ENCODE measurements around the gene TNFRSF8. TPM values are rescaled to one million over a fixed set of nuclear protein-coding genes. Genes with fewer than 3 reads are reported as not detected.
A peak's percentile ranks its signal among the peaks of the same experiment; 100 is the strongest.

The TNFRSF8 gene
- total and polyA plus RNA-seq, 9 of the 15 experiments (the other 6 are each of a cell fraction or from before 2014, with no cell fraction given): 3.5 to 38.4 (median 17.1) TPM

- WGBS (ENCODE audit: insufficient coverage, low coverage, missing lambda C conversion rate): 16% methylated on average over 16 of the region's 17 CpGs
- ChIA-PET CTCF (ENCODE audit: low intra/inter-chr PET ratio) (no interaction called here), POLR2A (interaction anchor here (0.6 to 1.4 kb wide), 8 partner anchors 11 to 1757 kb away, joined by 3 to 6 read pairs (median 3); no protein-coding TSS in a partner anchor)
- Histone ChIP-seq H3K4me3 (no peak overlapping the region), H4K20me1 (replicated peaks; ENCODE audit: control insufficient read depth, insufficient read depth, low read length) (peaks cover 45% of the 10 kb centered on the region), H3K9me1 (ENCODE audit: control insufficient read depth, insufficient read depth, low read length) (peaks cover 5% of the 10 kb centered on the region), H3K9me3 (replicated peaks; ENCODE audit: control insufficient read depth, insufficient read depth, low read depth, low read length) (no peaks in the 10 kb centered on the region), H3K27me3 (ENCODE audit: control insufficient read depth in 2 of 2, insufficient read depth in 2 of 2, low read length in 2 of 2) (no peaks in the 10 kb centered on the region), H3K27ac (ENCODE audit: extremely low read depth, low read depth, low read length) (peak overlapping the region; percentile 54; the same call in 2 of the 3 replicates), H3K4me2 (ENCODE audit: insufficient read depth, low read length) (peak overlapping the region; percentile 47), H3K36me3 (ENCODE audit: control insufficient read depth, insufficient read depth, low read length) (peaks cover 31% of the 10 kb centered on the region; the same call in 2 of the 3 replicates), H2AFZ (ENCODE audit: low read depth, low read length) (no peak overlapping the region), H3K9ac (ENCODE audit: insufficient read depth in 1 of 2, low read depth in 2 of 2, low read length in 2 of 2) (peak overlapping the region; percentile 22 to 72; a peak in 3 of 4 replicates), H3K79me2 (ENCODE audit: control insufficient read depth, insufficient read depth, low read length) (peaks cover 62% of the 10 kb centered on the region), H3K4me1 (replicated peaks in 1 of 2; ENCODE audit: control insufficient read depth in 2 of 2, insufficient read depth in 2 of 2, low read length in 2 of 2) (peaks cover 34 to 50% of the 10 kb centered on the region in 2 experiments)
- BruUV-seq (replicated peaks): no TSS peak
- in situ Hi-C loops (cut with MboI): no loop called here
- ATAC-seq (peak; percentile 88), FAIRE-seq (peak; percentile 96), DNase-seq (ENCODE audit: extremely low read depth in 1 of 4, low spot score in 3 of 4) (peak; percentile 80 to 98 (median 88))
- intact Hi-C loops (cut with micrococcal nuclease): no loop called here
- 0 out of 2 replicates have a peak, but pooled peaks have one; percentile 29 for TF ChIP-seq TRIM28 (IDR thresholded peaks at IDR 0.05)
- peak; percentile 82 for TF ChIP-seq STAT5A (IDR thresholded peaks at IDR 0.05; ENCODE audit: borderline replicate concordance, low read length)
- TF ChIP-seq GABPB1 (CRISPR knock-in tag; IDR thresholded peaks at IDR 0.05): peak; percentile 74; the same call in 1 of the 2 replicates
- no peak for TF ChIP-seq SRSF1 (IDR thresholded peaks at IDR 0.05; ENCODE audit: low read depth, low read length)
- 0 out of 2 replicates have a peak, but pooled peaks have one; percentile 34 for TF ChIP-seq SMARCC2 (IDR thresholded peaks at IDR 0.05; ENCODE audit: low read depth)
- TF ChIP-seq NFE2 (IDR thresholded peaks at IDR 0.05; ENCODE audit: low read depth): peak; percentile 63
- no peak for TF ChIP-seq ZNF551 (CRISPR knock-in tag; IDR thresholded peaks at IDR 0.05)
- TF ChIP-seq UBTF (IDR thresholded peaks at IDR 0.05; ENCODE audit: borderline replicate concordance in 1 of 2, low read depth in 2 of 2, low read length in 2 of 2): 0 out of 4 replicates have a peak, but pooled peaks of 1 of the 2 experiments have one; percentile 44
- peak; percentile 96 for TF ChIP-seq CBFA2T2 (conservative IDR thresholded peaks at IDR 0.05)
- TF ChIP-seq CEBPZ (IDR thresholded peaks at IDR 0.05; ENCODE audit: borderline replicate concordance, low read depth, low read length): no peak
- 0 out of 2 replicates have a peak, but pooled peaks have one; percentile 38 for TF ChIP-seq RBFOX2 (IDR thresholded peaks at IDR 0.05; ENCODE audit: low read depth, low read length)
- TF ChIP-seq FOSL1 (tag; conservative IDR thresholded peaks at IDR 0.05): peak; percentile 67
- TF ChIP-seq ZBTB2 (IDR thresholded peaks at IDR 0.05): 0 out of 2 replicates have a peak, but pooled peaks have one; percentile 29
Measured at GRCh38 chr1:12174924-12175810, 112.1 kb downstream of the TNFRSF8 start.
